ENCODE data around the gene TKTL1.
A peak's percentile ranks its signal among the peaks of the same experiment; 100 is the strongest.
"Not testable (repeated sequence)": the region's sequence is repeated elsewhere in the genome, so short reads cannot be mapped to it uniquely, and the experiment has no call there.

Gene TKTL1

DNA sequence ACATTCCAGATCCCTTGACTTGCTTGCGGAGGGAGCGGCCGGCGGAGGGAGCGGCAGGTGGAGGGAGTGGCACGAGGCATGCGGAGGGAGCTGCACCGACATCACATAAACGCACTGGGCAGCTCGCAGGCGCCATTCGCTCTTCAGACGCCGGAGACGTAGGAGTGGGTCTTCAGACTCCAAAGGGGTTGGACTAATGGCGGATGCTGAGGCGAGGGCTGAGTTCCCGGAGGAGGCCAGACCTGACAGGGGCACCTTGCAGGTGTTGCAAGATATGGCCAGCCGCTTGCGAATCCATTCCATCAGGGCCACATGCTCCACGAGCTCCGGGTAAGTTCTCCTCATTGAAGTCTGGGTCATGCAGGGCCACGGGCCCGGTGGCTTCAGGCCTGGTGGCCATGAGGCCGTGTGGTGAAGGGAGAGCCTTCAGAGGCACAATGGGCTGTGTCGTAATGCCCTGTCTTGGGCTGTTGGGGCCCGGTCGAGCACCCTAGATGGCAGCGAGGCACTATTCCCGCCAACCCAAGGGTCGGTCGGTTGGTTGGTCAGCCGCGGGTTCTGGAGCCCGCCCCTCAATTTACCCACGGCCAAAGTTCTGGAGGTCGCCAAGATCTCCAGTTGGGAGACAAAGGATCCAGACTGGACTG lies at the start of gene TKTL1:
TKTL1 (plus strand) TSS at position 132 of the 647 bp plus-strand sequence; CDS start at position 197, 65 bp downstream.
- no peak for DNase-seq

- DNase-seq: not testable (repeated sequence)
Observed at GRCh38 chrX:154247377-154248045, 48.1 kb upstream of the TKTL1 start.

GRCh38 chrX:154248076-154248475 lies 47.5 kb upstream of the TKTL1 start:
- not testable (repeated sequence) for DNase-seq

DNA sequence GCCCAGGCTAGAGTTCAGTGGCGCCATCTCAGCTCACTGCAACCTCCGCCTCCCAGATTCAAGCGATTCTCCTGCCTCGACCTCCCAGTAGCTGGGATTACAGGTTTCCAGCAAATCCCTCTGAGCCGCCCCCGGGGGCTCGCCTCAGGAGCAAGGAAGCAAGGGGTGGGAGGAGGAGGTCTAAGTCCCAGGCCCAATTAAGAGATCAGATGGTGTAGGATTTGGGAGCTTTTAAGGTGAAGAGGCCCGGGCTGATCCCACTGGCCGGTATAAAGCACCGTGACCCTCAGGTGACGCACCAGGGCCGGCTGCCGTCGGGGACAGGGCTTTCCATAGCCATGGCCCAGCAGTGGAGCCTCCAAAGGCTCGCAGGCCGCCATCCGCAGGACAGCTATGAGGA lies 38.3 kb upstream of the TKTL1 start, which contains the start of gene OPN1MW3:
OPN1MW3 (plus strand) TSS at position 301 of the 400 bp plus-strand sequence; CDS start at position 339, 38 bp downstream.
- not testable (repeated sequence) for DNase-seq

GRCh38 chrX:154258711-154259110 lies 36.9 kb upstream of the TKTL1 start:
- not testable (repeated sequence) for DNase-seq

GRCh38 chrX:154263072-154263471 lies 32.5 kb upstream of the TKTL1 start:
- not testable (repeated sequence) for DNase-seq

DNA sequence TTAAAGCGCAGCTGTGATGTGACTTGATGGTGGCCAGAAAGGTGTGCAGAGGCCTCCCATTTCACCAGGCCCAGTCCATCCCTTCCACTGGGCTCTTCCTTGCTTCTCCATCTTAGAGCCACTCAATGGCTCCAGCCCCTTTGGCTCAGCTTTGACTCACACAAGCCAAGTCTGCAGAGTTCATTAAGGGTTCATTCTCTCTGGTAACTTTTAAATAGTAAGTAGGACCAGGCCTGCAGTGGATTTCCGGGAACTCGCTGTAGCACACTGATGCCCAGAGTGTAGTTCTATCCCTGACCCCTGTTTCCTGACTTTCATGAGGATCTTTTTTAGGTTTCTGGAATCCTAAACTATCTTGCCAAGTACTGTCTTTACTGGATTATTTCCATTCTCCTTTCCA lies 26.4 kb upstream of the TKTL1 start:
- DNase-seq: not testable (repeated sequence)

GRCh38 chrX:154284489-154285338 lies 10.9 kb upstream of the TKTL1 start:
- DNase-seq: not testable (repeated sequence)

DNA sequence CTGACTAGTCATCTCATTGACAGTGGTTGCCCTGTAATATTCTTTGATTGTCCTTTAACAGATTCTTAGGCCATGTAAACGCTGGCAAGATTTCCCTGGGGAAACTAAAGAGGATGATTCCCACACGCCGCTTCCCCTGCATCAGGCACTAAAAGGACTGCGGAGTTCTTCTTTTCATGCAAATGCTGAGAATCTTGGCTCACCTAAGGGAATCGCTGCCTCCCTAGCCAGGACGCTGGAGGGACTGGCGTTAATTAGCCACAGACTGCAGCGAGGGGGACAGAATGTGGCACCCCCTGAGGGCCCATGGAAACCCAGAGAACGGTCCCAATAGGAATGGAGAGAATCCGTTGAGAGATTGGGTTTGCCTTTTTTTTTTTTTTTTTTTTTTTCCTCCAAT lies 9.2 kb upstream of the TKTL1 start:
- not testable (repeated sequence) for DNase-seq

DNA sequence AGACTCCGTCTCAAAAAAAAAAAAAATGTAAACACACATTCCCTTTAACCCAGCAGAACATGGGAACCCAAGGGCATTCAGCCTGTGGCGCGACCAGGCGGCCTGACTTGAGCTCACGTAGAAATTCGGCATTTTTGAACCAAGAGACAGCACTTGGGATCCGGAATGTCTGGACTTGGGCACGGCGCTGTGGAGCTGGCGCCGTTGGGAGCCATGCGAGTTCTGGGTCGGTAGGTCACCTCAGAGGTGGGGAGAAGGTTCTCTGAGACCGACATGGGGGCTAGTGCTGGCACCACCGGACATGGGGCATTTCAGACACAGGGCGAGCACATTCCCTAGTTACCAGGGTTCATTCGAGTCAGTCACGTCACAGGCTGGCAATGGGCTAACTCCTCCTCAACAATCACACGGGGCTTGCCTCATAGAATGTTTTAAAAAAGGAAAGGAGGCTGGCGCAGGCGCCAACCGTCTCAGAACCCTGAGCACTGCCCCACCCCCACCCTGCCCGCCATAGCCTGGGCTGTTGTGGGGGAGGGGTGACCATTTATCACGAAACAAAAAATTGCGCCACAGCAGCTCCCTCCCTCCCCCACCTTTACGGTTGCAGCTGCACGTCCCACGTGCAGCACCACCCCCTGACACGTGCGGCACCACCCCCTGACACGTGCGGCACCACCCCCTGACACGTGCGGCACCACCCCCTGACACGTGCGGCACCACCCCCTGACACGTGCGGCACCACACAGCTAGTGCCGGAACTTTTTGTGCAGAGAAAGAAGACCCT lies 612 bp upstream of the TKTL1 start, which contains the start of gene TEX28:
TEX28 (minus strand) TSS at position 334 of the 784 bp plus-strand sequence. CDS start 3,007 bp downstream, outside the sequence.
- no peak for DNase-seq

GRCh38 chrX:154296731-154297130 lies 1.1 kb downstream of the TKTL1 start:
- no peak for DNase-seq

- no peak for DNase-seq
Observed at GRCh38 chrX:154298312-154298711, 2.7 kb downstream of the TKTL1 start.

DNA sequence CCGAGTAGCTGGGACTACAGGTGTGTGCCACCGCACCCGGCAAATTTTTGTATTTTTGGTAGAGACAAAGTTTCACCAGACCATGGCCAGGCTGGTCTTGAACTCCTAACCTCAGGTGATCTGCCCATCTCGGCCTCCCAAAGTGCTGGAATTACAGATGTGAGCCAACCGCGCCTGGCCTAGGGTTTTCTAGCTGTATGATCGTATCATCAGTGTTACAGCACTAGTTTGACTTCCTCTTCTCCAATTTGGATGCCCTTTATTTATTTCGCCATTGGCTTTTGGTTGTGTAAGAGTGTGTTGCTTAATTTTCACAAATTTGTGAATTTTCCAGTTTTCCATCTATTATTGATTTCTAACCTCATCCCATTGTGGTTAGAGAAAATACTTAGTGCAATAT lies 5.2 kb downstream of the TKTL1 start:
- no peak for DNase-seq

DNA sequence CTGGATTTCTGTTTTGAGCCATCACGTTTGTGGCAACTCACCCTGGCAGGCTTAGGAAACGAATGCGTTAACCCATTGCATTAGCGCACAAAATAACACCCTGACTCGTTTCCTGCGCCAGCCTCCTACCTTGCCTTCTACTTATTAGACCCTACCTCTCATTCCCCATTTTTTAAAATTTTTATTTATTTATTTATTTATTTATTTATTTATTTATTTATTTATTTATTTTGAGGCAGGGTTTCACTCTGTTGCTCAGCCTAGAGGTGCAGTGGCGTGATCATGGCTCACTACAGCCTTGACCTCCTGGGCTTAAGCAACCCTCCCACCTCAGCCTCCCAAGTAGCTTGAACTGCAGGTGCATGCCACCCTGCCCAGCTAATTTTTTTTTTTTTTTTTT lies 7.4 kb downstream of the TKTL1 start:
- DNase-seq: not testable (repeated sequence)

GRCh38 chrX:154303476-154303875 lies 7.9 kb downstream of the TKTL1 start:
- no peak for DNase-seq

GRCh38 chrX:154304846-154305245 lies 9.3 kb downstream of the TKTL1 start:
- DNase-seq: no peak

DNA sequence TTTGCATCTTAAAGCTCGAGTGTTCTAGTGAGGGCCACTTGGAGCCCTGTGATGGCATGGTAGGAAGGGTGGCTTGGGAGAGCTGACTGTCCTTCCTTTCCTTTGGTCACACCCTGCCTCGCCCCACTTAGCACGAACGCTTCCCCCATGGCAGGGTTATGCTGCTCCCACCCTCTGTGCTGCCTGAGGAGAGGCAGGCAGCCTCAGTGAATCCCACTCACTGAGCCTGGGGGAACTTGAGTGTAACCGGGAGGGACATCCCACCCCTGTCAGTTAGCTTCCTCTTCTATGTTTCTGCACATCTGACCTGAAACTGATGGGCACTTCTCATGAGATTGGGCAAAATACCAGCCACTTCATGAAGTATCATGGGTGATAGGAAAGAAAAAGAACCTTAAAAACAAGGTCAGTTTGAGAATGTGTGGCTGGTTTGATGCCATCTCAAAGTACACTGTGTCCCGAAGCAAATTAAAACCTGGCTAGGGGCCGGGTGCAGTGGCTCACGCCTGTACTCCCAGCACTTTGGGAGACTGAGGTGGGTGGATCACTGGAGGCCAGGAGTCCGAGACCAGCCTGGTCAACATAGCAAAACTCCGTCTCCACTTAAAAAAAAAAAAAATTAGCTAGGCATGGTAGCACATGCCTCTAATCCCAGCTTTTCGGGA lies 10.1 kb downstream of the TKTL1 start:
- DNase-seq: no peak

DNA sequence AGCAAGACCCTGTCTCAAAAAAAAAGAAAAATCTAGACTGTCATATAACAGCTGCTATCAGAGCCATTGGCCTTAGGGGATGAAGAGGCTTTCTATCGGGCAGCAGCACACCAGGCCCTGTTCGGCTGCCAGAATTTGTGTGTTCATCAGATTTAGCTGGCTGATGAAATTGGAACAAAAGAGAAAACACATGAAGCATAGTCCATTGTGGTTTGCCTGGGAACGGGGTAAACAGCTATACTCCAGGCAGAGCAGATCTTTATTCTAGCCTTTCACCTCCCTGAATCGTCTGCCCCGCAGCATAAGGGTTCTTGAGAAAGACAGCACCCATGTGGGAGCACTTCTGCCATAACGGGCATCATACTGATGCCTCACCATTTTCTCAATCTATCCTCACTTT lies 11.6 kb downstream of the TKTL1 start:
- DNase-seq: peak in 1 of 51 donors; percentile 2

DNA sequence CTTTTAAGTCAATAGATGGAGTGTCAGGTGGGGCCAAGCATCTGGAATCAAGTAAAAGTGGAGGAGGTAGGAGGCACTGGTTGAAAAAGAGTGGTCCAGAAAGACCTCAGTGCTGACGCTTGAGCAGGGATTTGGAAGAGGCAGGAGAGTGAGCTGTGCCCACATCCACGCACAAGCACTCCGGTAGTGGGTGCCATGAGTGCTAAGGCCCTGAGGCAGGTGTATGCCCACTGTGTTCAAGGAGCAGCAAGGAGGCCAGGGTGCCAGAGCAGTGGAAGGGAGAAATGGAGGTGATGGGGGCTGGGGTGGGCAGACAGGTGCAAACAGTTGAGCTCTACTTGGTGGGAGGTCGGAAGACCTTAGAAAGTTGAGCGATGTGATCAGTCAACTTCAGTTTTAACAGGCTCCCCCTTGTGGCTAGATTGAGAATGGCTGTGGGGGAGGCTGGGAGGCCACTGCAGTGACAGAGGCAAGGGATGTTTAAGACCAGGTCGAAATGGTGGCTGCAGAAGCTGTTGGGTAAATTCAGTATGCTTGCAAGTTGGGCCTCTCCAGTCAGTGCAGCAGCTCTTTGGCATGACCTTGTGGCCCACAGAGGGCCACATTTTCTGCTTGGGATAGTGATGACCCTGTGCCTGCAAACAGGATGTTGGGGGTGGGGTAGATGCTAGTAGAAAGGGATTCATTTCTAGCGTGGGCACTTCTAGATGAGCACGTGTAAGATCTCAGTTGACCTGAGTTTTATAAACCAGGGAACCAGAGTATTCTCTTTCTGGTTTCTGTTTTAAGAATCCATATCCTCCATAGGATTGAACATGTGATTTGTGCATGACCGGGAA lies 12.7 kb downstream of the TKTL1 start:
- peak in 25 of 51 donors; percentile 0 to 54 (median 18) for DNase-seq

All from hypothalamus (tissue), 51 donors.